Measurements from ENCODE around the gene PRDM5.
A peak's percentile ranks its signal among the peaks of the same experiment; 100 is the strongest.

Gene PRDM5

DNA sequence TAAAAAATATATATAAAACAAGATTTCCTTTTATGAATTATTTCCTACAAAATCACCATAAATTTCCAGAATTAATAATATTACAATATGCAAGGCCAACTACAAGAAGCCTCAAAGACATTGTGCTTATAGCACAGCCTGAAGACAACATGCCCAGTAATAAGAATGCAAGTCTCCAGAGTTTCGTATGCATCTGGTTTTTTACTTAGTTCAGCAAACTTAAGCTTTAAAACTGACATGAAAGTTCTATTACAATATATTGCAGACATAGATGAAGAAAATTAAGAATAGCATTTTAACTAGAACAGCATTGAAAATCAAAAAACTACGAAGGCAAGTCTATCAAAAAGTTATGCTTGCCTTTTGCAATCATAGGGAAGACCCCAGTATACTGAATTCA is 107.6 kb downstream of the PRDM5 start:
- TF ChIP-seq, protein P1, sequence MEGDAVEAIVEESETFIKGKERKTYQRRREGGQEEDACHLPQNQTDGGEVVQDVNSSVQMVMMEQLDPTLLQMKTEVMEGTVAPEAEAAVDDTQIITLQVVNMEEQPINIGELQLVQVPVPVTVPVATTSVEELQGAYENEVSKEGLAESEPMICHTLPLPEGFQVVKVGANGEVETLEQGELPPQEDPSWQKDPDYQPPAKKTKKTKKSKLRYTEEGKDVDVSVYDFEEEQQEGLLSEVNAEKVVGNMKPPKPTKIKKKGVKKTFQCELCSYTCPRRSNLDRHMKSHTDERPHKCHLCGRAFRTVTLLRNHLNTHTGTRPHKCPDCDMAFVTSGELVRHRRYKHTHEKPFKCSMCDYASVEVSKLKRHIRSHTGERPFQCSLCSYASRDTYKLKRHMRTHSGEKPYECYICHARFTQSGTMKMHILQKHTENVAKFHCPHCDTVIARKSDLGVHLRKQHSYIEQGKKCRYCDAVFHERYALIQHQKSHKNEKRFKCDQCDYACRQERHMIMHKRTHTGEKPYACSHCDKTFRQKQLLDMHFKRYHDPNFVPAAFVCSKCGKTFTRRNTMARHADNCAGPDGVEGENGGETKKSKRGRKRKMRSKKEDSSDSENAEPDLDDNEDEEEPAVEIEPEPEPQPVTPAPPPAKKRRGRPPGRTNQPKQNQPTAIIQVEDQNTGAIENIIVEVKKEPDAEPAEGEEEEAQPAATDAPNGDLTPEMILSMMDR (IDR thresholded peaks at IDR 0.05; ENCODE audit: low read depth, low read length): no peak
- no peak overlapping the region for H3K4me3 ChIP-seq (ENCODE audit: low read depth, low read length)

DNA sequence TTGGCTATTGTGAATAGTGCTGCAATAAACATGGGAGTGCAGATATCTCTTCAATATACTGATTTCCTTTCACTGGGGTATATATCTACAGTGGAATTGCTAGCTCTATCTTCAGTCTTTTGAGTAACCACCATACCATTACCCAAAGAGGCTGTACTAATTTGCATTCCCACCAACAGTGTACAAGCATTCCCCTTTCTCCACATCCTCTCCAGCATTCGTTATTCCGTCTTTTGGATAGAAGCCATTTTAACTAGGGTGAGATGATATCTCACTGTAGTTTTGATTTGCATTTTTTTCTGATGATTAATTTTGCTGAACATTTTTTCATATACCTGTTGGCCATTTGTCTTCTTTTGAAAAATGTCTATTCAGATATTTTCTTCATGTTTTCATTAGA is 110.3 kb downstream of the PRDM5 start:
- no peak overlapping the region for H3K4me3 ChIP-seq (ENCODE audit: low read depth, low read length)
- TF ChIP-seq, protein P1 (IDR thresholded peaks at IDR 0.05; ENCODE audit: low read depth, low read length): no peak

DNA sequence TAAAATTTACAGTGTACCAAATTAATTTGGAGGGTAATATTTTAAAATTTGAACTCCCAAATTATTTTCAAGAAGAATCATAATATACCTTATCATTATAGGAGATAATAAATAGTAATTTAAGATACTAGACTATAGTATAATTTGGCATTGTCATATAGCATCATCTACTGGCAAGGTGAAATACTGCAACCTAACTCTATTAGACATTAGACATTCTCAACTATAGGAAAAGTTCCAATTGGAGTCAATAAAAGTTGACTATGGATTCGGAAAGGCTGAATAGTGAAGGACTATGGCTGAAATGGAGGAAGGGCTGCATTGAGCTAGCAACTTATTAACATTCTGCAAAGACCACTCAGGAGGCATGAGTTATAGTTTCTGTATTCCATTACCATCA is 113.0 kb downstream of the PRDM5 start:
- no peak overlapping the region for H3K4me3 ChIP-seq (ENCODE audit: low read depth, low read length)
- TF ChIP-seq, protein P1 (IDR thresholded peaks at IDR 0.05; ENCODE audit: low read depth, low read length): peak; percentile 17; the same call in 1 of the 2 replicates

DNA sequence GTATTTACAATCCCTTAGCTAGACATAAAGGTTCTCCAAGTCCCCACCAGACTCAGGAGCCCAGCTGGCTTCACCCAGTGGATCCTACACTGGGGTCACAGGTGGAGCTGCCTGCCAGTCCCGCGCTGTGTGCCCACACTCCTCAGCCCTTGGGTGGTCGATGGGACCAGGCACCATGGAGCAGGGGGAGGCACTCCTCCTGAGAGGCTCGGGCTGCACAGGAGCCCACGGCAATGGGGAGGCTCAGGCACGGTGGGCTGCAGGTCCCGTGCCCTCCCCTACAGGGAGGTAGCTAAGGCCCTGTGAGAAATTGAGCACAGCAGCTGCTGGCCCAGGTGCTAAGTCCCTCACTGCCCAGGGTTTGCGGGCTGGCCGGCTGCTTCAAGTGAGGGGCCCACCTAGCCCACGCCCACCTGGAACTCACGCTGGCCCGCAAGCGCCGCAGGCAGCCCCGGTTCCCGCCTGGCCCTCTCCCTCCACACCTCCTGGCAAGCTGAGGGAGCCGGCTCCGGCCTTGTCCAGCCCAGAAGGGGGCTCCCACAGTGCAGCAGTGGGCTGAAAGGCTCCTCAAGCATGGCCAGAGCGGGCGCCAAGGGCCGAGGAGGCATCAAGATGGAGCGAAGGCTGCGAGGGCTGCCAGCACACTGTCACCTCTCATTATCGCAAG is 113.9 kb downstream of the PRDM5 start:
- TF ChIP-seq, protein P1 (IDR thresholded peaks at IDR 0.05; ENCODE audit: low read depth, low read length): no peak
- H3K4me3 ChIP-seq (ENCODE audit: low read depth, low read length): no peak overlapping the region

DNA sequence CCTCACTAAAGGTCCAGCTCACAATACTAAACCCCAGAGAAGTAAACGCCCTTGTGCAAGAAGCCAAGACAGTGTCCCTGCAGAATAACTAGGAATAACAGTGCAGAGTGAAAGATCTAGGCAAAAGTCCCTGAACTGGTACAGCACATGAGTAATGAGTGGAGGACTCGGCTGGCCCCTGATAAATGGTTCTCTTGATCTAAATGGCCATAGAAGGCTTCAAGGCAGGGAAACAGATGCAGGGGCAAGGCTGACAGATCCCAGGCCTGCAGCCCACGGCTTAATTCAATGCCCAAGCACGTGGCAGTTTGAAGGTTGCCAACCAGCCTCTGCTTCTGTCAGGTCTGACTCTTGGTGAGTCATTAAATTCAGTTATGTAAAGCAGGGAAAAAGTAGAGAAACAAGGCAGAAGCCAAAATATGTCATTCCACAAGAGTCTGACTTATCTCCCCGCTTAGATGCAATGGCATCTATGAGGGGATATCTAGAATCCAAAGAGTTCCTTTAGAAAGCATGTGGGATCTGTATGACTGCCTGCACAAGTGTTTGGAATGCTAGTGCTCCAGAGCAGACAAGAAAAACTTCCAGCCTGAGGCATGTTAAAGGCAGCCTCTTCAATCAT is 121.3 kb downstream of the PRDM5 start:
- H3K4me3 ChIP-seq (ENCODE audit: low read depth, low read length): no peak overlapping the region
- TF ChIP-seq, protein P1 (IDR thresholded peaks at IDR 0.05; ENCODE audit: low read depth, low read length): no peak

DNA sequence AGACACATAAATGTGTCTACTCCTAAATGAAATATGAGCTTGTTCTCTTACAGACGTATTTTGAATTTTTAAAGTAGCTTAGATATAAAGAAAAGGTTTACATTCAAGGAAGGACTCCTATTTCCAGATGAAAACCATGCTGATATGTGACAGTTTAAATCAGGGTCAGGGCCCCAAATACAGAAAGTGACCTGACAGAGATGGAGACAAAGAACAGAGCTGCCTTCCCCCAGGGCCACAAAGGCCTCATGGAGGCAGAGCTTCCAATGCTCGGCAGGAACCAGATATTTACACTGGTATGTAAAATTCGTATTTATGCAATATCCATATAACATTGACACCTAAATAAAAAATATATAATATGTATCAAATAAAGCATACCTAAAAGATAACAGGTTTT is 124.0 kb downstream of the PRDM5 start:
- TF ChIP-seq, protein P1 (IDR thresholded peaks at IDR 0.05; ENCODE audit: low read depth, low read length): no peak
- H3K4me3 ChIP-seq (ENCODE audit: low read depth, low read length): no peak overlapping the region

DNA sequence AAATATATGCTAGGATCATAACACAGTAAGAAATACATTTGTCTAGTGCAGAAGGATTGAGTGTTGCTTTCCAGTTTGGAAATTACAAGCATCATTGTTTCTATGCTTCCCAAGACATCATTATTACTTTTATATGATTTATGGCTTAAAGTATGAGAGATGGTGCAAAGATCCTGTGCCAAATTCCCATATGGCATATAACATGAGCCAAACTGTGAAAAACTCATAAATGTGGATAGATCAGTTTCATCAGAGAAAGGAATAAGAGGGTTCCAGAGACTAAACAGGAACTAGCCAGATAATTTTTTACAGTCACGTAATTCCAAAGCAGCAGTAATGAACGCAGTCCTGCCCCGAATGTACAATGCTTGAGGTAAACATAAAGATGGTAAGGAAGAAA is 126.3 kb downstream of the PRDM5 start:
- TF ChIP-seq, protein P1 (IDR thresholded peaks at IDR 0.05; ENCODE audit: low read depth, low read length): no peak

More for the DNA sequence above, 126.3 kb downstream of the PRDM5 start:
- H3K4me3 ChIP-seq (ENCODE audit: low read depth, low read length): no peak overlapping the region
